Right forelimb (tissue), 1 donor: ENCODE results near the gene NLGN1.
"Not testable (repeated sequence)": the region's sequence is repeated elsewhere in the genome, so short reads cannot be mapped to it uniquely, and the experiment has no call there.

ENCODE experiments used
- DNase-seq: peaks from one replicate; pipeline ENCODE4 v3.0.0-alpha.2; 2018

NLGN1 gene

GRCh38 chr3:173430576-173430975, 33.0 kb downstream of the NLGN1 start:
- no peak for DNase-seq

- DNase-seq, result no peak
These were observed 41.5 kb downstream of the NLGN1 start for GRCh38 chr3:173439004-173439403.

- no peak for DNase-seq
These were observed 43.0 kb downstream of the NLGN1 start for GRCh38 chr3:173440514-173440913.

GRCh38 chr3:173451561-173451960, 54.0 kb downstream of the NLGN1 start:
- not testable (repeated sequence) for DNase-seq

- DNase-seq, result no peak
These were observed 65.7 kb downstream of the NLGN1 start for GRCh38 chr3:173463250-173463649.

- no peak for DNase-seq
These were observed 67.6 kb downstream of the NLGN1 start for GRCh38 chr3:173465112-173465511.

- no peak for DNase-seq
These were observed 68.5 kb downstream of the NLGN1 start for GRCh38 chr3:173465898-173466678.

- DNase-seq, result no peak
These were observed 70.0 kb downstream of the NLGN1 start for GRCh38 chr3:173467501-173467900.

- DNase-seq, result no peak
These were observed 75.7 kb downstream of the NLGN1 start for GRCh38 chr3:173473237-173473636.

GRCh38 chr3:173479301-173479700, 81.8 kb downstream of the NLGN1 start:
- DNase-seq, result no peak

- DNase-seq, result no peak
These were observed 104.5 kb downstream of the NLGN1 start for GRCh38 chr3:173501931-173502489.

GRCh38 chr3:173502983-173503568, 105.5 kb downstream of the NLGN1 start:
- peak; percentile 45 for DNase-seq

- no peak for DNase-seq
These were observed 113.0 kb downstream of the NLGN1 start for GRCh38 chr3:173510565-173510964.

- DNase-seq, result no peak
These were observed 115.6 kb downstream of the NLGN1 start for GRCh38 chr3:173513123-173513522.

- DNase-seq, result no peak
These were observed 131.6 kb downstream of the NLGN1 start for GRCh38 chr3:173529062-173529711.

- no peak for DNase-seq
These were observed 134.1 kb downstream of the NLGN1 start for GRCh38 chr3:173531602-173532001.

GRCh38 chr3:173538410-173538809, 140.9 kb downstream of the NLGN1 start:
- DNase-seq, result no peak

- DNase-seq, result not testable (repeated sequence)
These were observed 148.0 kb downstream of the NLGN1 start for GRCh38 chr3:173545590-173545989.

- DNase-seq, result no peak
These were observed 149.5 kb downstream of the NLGN1 start for GRCh38 chr3:173547070-173547469.

- DNase-seq, result no peak
These were observed 150.7 kb downstream of the NLGN1 start for GRCh38 chr3:173548261-173548660.

- no peak for DNase-seq
These were observed 155.0 kb downstream of the NLGN1 start for GRCh38 chr3:173552526-173552925.

- no peak for DNase-seq
These were observed 156.2 kb downstream of the NLGN1 start for GRCh38 chr3:173553635-173554280.

- no peak for DNase-seq
These were observed 159.0 kb downstream of the NLGN1 start for GRCh38 chr3:173556546-173556945.
